HG03520 (cell line): ENCODE results near the gene ITGAE.

Source experiments
- ATAC-seq: cut with Tn5 transposase; IDR thresholded peaks from one replicate; pipeline ENCODE4 v1.9.1; 2021; ENCODE audit warnings: mild to moderate bottlenecking, moderate library complexity; ENCODE audit not compliant: unreplicated experiment

Gene ITGAE

GRCh38 chr17:3672571-3672970 lies 128.4 kb downstream of the ITGAE start:
- ATAC-seq, result no peak

DNA sequence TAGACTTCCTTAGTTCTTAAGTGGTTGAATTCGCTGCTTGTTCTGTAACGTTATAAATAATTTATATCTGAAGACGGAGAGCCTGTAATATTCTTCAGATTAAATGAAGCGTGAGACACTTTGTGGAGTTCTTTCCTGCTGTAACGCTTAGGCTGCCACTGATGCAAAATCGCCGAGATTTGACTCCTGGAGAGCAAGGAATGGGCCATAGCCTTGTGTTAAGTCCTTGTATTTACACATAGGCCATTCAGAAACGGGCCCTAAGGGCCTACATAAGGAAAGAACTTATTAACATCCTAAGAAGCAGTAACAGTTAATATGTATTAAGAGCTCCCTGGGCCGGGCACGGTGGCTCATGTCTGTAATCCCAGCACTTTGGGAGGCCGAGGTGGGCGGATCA lies 131.4 kb downstream of the ITGAE start:
- no peak for ATAC-seq

DNA sequence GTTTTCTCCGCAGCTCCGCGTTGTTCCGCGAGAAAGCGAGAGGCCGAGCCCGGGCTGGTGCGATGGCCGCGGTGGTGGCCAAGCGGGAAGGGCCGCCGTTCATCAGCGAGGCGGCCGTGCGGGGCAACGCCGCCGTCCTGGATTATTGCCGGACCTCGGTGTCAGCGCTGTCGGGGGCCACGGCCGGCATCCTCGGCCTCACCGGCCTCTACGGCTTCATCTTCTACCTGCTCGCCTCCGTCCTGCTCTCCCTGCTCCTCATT lies 132.0 kb downstream of the ITGAE start:
- no peak for ATAC-seq

DNA sequence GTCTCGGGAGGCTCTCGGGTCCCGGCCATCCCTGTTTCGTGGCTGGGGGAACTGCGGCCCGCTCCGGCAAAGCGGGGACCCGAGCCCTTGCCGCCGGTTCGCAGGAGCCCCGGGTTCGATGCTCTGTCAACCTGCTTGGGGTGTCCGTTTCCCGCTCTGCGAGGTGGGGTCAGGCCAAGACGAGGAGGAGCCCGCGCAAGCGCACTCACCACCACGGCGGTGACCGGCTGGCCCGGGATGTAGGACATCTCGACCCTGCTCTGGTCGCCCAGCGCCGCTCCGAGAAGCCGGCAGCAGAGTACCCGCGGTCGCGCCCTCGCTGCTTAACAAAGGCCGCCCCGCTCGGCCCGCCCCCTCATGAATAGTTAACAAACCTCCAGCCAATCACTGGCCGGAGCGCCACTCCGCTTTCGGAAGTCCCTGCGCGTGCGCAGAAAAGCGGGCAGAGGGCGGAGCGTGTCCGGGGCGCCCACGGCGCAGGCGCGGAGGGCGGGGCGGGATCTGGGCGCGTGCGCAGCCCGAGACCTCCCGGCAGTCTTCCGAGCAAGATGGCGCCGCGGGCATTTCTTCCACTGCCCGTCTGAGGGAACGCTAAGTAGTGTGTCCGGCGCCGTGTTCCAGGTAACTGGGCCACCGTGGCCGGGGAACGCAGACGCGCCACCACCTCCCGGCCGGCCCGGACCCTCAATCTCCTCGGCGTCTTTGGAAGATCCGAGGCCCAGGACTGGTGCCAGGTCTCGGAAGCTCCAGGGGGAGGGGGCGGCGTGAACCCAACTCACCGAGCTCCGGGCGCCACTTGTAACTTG lies 132.5 kb downstream of the ITGAE start, which contains the start of the genes EMC6 and TAX1BP3:
TSS of gene EMC6 (plus strand) at position 534 of the 806 bp plus-strand sequence. CDS start 335 bp downstream, outside the sequence.
TSS of gene TAX1BP3 (minus strand) at position 300 of the 806 bp plus-strand sequence. CDS start at position 248, 52 bp downstream.
- ATAC-seq, result peak; percentile 84

DNA sequence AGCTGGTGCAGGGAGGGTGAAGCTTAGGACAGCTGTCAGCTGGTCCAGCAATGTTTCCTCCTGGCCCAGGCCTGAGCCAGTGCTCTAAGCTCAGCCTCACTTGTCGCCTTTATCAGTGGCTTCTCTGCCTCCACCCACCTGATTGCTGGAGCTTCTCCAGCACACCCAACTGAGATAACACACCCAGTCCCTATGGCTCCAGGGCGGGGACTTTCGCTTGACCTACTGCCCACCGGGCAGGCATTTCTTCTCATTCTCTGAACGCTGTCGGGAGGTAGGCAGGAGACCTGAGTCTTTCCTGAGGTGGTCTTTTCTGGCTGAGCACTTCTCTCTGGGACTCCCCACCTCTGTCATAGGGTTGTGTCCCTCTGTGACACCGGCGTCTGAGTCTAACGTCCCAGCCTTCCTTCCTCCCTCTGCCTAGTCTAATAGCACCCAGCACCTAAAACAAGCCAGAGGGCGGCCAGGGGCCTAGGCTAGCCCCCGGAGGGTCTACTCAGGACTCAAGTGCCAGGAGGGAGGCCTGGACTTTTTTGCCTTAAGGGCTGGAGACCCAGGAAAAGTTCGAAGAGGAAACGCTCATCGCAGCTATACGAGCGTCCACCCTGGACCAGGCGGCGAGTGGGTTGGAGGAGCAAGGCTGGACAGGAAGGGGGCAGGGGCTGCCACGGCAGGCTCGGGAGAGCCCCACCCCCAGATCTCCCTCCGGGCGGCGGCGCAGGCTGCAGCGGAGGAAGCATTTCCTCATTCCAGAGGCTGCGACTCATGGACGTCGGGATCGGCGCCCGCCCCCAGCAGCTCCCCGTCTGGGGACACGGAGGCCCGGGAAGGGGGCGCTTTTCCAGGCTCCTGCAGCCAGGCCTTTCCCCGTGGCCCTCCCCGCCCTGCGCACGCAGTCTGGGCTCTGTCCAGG lies 133.4 kb downstream of the ITGAE start:
- peak; percentile 2 for ATAC-seq

DNA sequence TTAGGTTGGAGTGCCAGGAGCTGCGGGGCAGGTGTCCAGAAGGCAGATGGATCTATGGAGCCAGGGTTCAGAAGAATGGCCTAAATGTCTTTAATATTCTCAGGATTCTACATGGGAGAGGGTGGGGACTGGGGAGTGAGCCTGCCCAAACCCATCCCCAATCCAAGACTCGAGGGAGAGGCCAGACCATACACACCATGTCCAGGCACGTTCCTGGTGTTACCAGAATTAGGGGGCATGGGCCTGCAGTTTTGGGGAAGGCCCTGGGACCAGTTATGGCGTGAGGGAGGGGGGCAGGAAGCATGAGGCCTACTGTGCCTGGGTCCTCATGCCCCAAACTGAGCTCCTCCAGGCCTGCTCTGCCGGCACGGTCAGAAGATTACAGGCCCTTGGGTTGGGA lies 134.5 kb downstream of the ITGAE start:
- no peak for ATAC-seq

DNA sequence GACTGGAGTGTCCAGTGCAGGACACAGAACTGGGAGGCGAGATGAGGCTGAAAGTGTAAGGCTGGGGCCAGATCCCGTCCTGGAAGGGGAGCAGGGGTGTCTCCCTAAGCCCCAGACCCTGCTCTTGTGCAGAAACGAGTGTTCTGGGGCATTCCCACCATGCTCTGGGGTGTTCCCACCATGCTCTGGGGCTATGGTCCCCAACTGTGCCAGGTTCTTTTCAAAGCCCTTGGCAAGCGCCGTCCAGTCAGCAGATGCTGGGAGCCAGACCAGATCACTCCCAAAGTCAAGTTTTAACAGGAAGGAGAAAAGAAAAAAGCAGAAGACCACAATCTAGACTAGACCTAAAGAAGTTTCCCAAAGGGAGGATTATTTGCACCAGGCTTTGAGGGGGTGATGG lies 135.2 kb downstream of the ITGAE start:
- no peak for ATAC-seq
